ENCODE measurements around the gene GIMD1.
"Not testable (repeated sequence)": the region's sequence is repeated elsewhere in the genome, so short reads cannot be mapped to it uniquely, and the experiment has no call there.

Gene GIMD1

DNA sequence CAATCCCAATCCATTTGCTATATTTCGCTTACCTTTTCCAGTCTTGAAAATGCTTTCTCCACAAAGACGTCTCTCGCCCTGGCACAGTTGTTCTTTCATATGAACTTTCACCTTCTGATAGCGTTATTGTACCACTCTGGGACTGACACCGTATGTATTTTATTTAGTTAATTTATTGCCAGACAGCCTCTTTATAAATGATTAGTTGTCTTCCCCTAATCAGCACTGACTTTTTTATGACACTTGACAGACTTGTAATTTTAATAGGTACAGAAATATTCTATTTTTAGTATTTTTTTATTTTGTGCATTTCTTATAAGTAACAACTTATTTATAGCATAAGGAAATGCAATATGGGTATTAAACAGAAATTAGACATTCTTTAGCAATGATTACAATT is at the start of gene GIMD1:
Gene GIMD1 (minus strand): TSS at position 101 of the 400 bp plus-strand sequence. CDS start 1,343 bp downstream, outside the sequence.
- DNase-seq = no peak

- no peak for DNase-seq
These were observed 45.8 kb upstream of the GIMD1 start for GRCh38 chr4:106414366-106414765.

GRCh38 chr4:106409901-106410889 is 41.6 kb upstream of the GIMD1 start:
- no peak for DNase-seq

DNA sequence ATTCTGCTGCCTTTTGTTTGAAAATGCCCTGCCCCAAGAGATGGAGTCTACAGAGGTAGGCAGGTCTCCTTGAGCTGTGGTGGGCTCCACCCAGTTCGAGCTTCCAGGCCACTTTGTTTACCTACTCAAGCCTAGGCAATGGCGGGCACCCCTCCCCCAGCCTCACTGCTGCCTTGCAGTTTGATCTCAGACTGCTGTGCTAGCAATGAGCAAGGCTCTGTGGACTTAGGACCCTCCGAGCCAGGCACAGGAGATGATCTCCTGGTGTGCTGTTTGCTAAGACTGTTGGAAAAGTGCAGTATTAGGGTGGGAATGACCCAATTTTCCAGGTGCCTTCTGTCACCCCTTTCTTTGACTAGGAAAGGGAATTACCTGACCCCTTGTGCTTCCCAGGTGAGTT is 39.4 kb upstream of the GIMD1 start:
- not testable (repeated sequence) for DNase-seq

GRCh38 chr4:106401157-106401556 is 32.6 kb upstream of the GIMD1 start:
- no peak for DNase-seq

DNA sequence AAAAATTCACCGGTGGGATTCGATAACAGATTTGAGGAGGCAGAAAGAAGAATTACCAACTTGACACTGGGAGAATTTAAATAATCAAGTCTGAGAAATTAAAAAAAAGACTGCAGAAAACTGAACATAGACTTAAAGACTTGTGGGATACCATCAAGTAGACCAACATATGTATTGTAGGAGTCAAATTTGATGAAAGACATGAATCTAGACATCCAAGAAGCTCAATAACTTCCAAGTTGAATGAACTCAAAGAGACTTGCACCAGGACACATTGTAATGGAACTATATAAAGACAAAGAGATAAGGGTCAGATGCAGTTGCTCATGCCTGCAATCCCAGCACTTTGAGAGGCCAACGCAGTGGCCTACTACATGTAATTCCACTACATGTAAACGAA is 30.3 kb upstream of the GIMD1 start:
- not testable (repeated sequence) for DNase-seq

DNA sequence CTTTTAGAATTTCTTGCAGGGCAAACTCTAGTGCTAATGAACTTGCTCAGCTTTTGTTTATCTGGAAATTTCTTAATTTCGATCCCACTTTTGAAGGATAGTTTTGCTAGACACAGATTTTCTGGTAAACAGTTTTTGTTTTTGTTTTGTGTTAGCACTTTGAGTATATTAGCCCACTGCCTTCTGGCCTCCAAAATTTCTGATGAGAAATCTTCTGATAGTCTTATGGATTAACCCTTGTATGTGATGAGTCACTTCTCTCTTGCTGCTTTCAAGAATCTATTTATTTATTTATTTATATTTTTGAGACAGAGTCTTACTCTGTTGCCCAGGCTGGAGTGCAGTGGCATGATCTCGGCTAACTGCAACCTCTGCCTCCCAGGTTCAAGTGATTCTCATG is 27.0 kb upstream of the GIMD1 start:
- DNase-seq = no peak

DNA sequence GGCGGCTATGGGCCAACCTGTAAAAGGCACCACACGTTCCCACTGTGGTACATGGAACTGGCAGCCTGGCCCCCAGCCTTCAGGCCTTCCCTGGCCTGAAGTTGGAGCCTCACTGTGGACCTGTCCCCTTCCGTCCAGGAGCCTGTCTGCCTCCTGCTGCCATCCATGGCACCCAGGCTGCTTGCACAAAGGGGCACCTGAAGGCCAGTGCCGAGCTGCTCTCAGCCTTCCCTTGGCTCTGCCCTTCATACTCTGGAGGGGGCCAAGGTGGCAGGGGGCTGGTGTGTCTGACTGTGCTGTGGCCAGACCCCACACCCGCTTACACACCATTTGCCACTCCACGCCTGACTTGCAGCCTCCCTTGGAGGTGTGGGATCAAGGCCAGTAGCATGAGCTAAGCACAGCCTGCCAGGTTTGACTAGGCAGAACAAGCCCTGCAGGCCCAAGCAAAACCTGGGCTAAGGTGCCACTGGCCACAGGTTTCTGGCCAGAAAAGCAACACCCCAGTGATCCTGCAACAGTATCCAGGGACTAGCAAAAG is 17.3 kb upstream of the GIMD1 start:
- no peak for DNase-seq

DNA sequence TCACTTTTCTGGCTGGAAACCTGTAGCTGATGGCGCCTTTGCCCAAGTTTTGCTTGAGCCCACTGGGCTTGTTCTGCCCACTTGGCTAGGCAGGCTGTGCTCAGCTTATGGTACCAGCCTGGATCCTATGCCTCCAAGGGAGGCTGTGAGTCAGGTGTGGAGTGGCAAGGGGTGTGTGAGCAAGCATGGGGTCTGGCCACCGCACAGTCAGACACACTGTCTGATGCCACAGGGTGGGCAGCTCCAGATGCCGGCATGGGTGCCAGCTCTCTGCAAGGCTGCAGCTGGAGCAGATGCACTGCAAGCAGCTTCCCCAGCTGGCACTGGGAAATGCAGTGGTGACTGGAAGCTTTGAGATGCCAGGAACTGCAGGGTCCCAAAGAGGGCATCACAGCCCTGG is 16.3 kb upstream of the GIMD1 start:
- no peak for DNase-seq

DNA sequence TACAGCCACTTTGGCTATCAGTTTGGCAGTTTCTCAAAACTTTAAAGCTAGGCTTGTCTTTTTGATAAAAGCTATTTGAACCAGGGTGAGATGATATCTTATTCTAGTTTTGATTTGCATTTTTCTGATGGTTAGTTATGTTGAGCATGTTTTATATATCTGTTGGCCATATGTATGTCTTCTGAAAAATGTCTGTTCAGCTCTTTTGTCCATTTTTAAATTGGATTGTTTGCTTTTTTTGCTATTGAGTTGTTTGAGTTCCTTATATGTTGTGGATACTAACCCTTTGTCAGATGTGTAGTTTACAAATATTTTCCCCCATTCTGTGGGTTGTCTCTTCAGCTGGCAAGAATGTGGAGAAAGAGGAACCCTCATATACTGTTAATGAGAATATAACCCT is 11.6 kb upstream of the GIMD1 start:
- no peak for DNase-seq

DNA sequence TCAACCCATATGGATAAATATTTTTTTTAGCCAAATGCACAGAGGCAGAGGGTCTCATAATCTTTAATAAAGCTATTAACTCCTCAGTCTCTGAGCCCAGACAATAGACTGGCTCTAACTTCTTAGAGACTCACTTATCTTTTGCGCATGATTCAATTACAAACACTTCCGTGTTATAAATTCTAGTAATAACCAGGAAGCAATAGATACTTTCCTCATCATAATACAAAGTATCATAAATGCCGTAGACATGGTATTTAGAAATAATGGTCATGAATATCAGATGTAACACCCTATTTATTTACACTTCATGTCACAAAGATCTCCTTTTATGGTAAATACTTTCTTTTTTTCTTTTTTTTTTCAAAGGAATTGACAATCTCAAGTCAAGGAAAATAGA is 4.4 kb upstream of the GIMD1 start:
- no peak for DNase-seq

DNA sequence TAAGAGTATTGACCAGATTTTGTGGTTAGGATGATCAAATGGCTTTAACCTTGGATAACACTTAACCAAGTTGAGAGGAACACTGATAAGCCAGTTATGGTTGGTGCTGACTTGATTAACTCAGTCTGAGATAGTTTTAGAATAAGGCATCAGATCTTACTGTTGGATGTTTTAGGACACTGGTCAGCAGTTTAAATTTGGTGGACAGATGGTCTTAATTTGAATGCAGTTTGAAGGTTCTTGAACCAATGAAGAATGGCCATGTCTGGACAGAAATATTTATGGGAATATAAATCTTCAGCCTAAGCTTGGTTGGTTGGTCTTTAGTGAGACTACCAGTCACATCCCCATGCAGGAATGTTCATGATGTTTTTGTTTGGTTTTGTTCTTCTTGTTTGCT is 2.6 kb upstream of the GIMD1 start:
- DNase-seq = no peak

- no peak for DNase-seq
These were observed 1.6 kb upstream of the GIMD1 start for GRCh38 chr4:106370214-106370613.

GRCh38 chr4:106369456-106370060 is 980 bp upstream of the GIMD1 start:
- no peak for DNase-seq

DNA sequence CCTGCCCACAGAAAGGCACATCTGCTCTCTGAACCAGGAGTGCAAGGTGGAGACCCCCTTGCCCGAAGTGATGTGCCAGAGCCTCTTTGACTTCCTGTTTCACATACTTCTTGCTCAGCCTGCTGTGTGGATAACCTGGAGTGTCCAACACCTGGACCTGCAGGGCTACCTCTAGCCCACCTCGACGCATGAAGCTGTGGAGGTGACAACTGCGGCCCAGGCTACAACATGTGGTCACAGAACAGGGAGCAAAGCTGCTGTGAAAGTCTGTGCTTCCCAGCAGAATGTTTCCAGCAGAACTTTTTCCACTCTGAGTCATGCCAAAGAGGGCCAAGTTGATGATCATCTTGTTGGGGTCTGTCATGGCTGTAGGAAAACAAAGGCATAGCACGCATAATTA is 1.5 kb downstream of the GIMD1 start:
- DNase-seq = no peak

- DNase-seq = no peak
These were observed 2.6 kb downstream of the GIMD1 start for GRCh38 chr4:106366026-106366425.

- no peak for DNase-seq
These were observed 3.0 kb downstream of the GIMD1 start for GRCh38 chr4:106365613-106366012.

DNA sequence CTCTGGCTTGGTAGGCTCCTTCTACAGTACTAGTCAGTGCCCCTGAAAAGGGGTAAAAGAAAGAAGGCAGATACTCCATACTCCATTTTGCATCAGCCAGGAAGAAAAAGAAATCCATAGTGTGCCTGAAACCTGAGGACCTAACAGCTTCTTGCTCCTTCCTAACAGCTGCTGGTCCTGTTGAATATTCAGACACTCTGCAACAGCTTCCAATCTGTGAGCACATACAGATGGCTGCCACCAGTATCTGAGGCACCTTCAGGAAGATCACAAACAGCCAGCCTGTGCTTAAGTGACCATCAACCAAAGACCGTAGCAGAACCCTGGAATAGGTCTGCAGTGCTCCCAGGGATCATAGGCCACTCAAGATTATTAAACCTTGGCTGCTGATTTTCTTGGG is 4.3 kb downstream of the GIMD1 start:
- no peak for DNase-seq

DNA sequence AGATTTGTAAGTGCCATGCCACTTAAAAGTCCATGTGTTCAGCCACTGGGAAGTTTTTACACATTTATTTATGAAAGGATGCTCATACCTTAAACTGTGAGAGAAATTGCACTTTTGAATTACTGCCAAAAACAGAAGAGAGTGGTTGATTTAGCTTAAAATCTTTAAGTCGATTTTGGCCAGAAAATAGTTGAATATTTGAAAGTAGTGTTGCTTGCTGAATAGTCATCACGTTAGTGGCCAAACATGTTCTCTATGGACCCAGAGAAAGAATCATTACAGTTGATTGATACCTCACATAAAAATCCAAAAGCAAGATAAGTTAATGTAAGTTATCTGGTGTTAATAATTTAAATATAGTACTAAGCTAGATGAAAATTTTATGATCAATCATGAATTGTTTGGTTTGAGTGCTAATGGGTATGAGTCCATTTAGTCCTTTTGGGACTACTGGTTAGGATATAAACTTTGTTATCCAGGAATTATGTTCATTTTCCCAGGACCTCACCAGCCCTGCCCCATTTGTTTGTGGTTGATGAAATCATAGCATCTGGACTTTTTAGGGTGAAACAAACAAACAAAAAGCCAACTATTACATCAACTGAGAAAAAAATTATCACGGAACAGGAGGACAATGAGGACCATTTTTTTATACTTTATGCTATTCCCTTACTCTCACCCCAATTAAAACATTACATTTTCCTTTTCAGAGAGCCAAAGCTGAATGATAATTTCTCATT is 6.3 kb downstream of the GIMD1 start:
- DNase-seq = no peak

DNA sequence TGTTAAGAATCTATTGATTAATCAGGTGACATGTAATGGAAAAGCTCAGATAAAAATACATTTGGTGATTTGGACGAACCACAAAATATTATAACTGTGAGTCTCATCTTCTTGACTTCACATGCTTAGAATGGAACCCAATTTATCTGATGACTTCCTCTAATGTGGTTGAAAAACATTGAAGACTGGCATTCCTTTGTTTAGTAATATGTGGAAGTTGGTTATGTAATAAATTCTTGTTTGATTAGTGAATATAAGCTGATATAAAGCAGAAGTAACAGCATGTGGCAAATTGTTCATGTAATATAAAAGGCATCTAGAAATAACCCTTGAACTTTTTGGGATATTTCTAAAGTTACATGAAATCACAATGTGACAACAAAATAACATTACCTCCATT is 9.7 kb downstream of the GIMD1 start:
- DNase-seq = no peak

GRCh38 chr4:106355193-106355592 is 13.4 kb downstream of the GIMD1 start:
- DNase-seq = no peak

- no peak for DNase-seq
These were observed 14.8 kb downstream of the GIMD1 start for GRCh38 chr4:106353786-106354185.

GRCh38 chr4:106351016-106351415 is 17.6 kb downstream of the GIMD1 start:
- DNase-seq = no peak

All from NCI-H1417 treated with DMSO at 0.1 percent for 48 hours (cell line).